Mucosa of rectum (tissue), 2 donors: Measurements from ENCODE around the gene RNF182.

Experiments
- H3K27ac ChIP-seq, 2 donors: one replicate each; pipeline ENCODE4 v1.7.0; 2013; ENCODE audit warnings: inconsistent platforms in 2 of 2, low read depth in 2 of 2, low read length in 2 of 2
- H3K27me3 ChIP-seq, 2 donors: one replicate each; pipeline ENCODE4 v1.7.0; 2013; ENCODE audit warnings: low read length in 2 of 2; ENCODE audit not compliant: control insufficient read depth in 2 of 2, insufficient read depth in 2 of 2
- H3K36me3 ChIP-seq, 2 donors: one replicate each; pipeline ENCODE4 v1.7.0; 2013; ENCODE audit warnings: low read length in 2 of 2; ENCODE audit not compliant: control insufficient read depth in 2 of 2, insufficient read depth in 2 of 2
- H3K4me1 ChIP-seq, 2 donors: one replicate each; pipeline ENCODE4 v1.7.0; 2013; ENCODE audit warnings: low read length in 2 of 2, mild to moderate bottlenecking in 1 of 2; ENCODE audit not compliant: control insufficient read depth in 2 of 2, insufficient read depth in 2 of 2
- H3K4me3 ChIP-seq, 2 donors: one replicate each; pipeline ENCODE4 v1.7.0; 2013; ENCODE audit warnings: low read length in 2 of 2
- H3K9ac ChIP-seq, 2 donors: one replicate each; pipeline ENCODE4 v1.7.0; 2013; ENCODE audit warnings: low read length in 2 of 2, low read depth in 1 of 2, mild to moderate bottlenecking in 1 of 2
- H3K9me3 ChIP-seq, 2 donors: one replicate each; pipeline ENCODE4 v1.7.0; 2013; ENCODE audit warnings: low read length in 2 of 2; ENCODE audit not compliant: control insufficient read depth in 2 of 2
- donor health status: healthy.
- donor health status: Normal muscosa, but diverticular disease.

Gene RNF182

DNA sequence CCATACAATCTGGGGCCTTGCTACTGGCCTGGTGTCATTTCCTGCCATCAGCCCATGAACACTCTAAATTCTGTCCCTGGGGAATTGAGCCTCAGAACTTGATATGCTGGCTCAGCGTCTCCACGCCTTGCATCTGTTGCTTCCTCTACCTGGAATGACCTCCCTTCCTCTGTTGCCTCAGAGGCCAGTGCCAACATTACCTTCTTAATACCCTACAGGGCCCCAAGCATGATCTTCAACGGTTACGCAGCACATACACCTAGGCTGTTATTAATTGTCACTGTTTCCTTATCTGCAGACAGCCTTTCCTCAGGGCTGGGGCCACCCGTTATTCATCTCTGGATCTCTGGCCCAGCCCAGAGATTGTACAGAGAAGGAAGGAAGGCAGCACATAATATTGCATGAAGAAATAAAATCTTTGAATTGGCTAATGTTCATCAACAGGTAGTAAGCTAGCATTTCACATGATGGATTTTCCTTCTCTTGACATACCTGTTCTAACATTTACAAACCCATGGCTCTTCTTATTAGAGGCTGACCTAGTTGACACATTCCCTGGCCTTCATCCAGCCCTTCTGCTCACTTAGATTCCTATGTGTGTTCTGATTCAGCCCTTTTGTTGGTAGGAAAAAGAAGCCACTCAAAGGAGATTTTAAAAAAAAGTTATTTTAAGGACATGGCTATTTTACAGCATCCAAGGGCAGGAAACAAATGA is 8.4 kb upstream of the RNF182 start:
- no peak overlapping the region for H3K27ac ChIP-seq

DNA sequence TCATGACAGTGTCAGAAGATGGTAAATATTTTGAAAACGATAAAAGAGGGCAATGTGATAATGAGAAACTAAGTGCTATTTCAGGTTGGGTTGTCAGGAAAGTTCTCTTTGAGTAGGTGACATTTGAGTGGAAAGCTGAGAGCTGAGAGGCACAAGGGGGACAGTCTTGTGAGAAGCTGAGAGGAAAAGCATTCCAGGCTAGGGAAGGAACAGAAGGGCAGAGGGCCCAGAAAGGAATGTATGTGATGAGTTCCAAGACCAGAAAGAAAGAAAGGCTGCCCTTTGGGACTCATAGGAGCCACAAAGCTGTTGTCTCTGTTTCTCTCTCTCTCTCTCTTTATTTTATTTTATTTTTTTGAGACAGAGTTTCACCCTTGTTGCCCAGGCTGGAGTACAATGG is 7.6 kb upstream of the RNF182 start:
- H3K36me3 ChIP-seq: no peaks in the 10 kb centered on the region
- H3K9me3 ChIP-seq: no peaks in the 10 kb centered on the region
- no peak overlapping the region for H3K27ac ChIP-seq
- no peak overlapping the region for H3K4me3 ChIP-seq
- H3K27me3 ChIP-seq: peaks cover 7 to 36% of the 10 kb centered on the region in 2 donors
- no peaks in the 10 kb centered on the region for H3K4me1 ChIP-seq
- H3K9ac ChIP-seq: no peak overlapping the region

More for the DNA sequence above, 8.4 kb upstream of the RNF182 start:
- Histone ChIP-seq H3K36me3 (no peaks in the 10 kb centered on the region), H3K27me3 (peaks cover 7 to 36% of the 10 kb centered on the region in 2 donors), H3K9ac (no peak overlapping the region), H3K9me3 (no peaks in the 10 kb centered on the region), H3K4me1 (no peaks in the 10 kb centered on the region), H3K4me3 (no peak overlapping the region)

GRCh38 chr6:13918686-13919250 is 6.0 kb upstream of the RNF182 start:
- Histone ChIP-seq H3K27me3 (peaks cover 17 to 38% of the 10 kb centered on the region in 2 donors), H3K4me1 (no peaks in the 10 kb centered on the region), H3K4me3 (no peak overlapping the region), H3K36me3 (no peaks in the 10 kb centered on the region), H3K9me3 (no peaks in the 10 kb centered on the region), H3K27ac (no peak overlapping the region), H3K9ac (no peak overlapping the region)

DNA sequence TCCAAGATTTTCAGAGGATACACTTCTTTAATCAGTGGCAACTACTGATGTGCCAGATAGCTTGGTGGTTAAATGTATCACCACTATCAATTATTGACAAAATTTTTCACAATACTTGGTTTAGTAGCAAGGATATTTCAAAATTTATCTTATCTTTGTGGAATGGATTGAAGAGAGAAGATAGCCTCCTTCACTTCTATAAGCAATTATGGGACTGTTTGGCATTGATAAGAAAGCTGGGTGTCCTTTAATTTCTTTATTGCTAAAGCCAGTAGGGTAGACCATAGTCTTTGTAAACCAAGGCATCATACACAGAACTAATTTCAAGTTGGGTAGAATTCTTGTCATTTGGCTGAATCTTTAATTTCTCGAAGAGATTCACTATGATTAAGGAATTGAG is 4.9 kb upstream of the RNF182 start:
- no peak overlapping the region for H3K27ac ChIP-seq
- H3K9me3 ChIP-seq: no peaks in the 10 kb centered on the region
- peaks cover 0 to 3% of the 10 kb centered on the region in 2 donors for H3K4me1 ChIP-seq
- no peaks in the 10 kb centered on the region for H3K36me3 ChIP-seq
- no peak overlapping the region for H3K4me3 ChIP-seq
- no peak overlapping the region for H3K9ac ChIP-seq
- H3K27me3 ChIP-seq: peaks cover 25 to 41% of the 10 kb centered on the region in 2 donors

GRCh38 chr6:13920552-13920951 is 4.2 kb upstream of the RNF182 start:
- Histone ChIP-seq H3K36me3 (no peaks in the 10 kb centered on the region), H3K27ac (no peak overlapping the region), H3K4me1 (peaks cover 3 to 9% of the 10 kb centered on the region in 2 donors), H3K27me3 (peaks cover 31 to 44% of the 10 kb centered on the region in 2 donors), H3K4me3 (no peak overlapping the region), H3K9ac (no peak overlapping the region), H3K9me3 (no peaks in the 10 kb centered on the region)

DNA sequence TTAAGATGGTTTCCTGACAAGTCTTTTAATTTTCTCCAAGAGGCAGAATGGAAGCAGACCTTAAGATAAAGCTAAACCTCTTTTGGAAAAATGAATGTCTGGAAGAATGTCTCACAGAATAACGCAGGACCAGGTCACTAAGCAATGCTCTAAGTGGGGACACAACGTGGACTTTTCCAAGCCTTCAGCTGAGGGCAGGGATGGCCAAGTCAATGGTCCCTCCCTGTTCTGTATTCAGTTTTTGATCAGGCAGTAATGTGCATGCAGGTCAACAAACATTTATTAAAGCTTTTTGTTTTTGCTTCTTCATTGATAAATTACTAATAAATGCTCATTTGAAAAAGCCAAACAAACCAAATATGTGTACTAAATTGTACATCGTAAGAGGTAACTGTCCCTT is 2.0 kb upstream of the RNF182 start:
- Histone ChIP-seq H3K4me3 (no peak overlapping the region), H3K27me3 (peaks cover 48 to 65% of the 10 kb centered on the region in 2 donors), H3K4me1 (peaks cover 3 to 10% of the 10 kb centered on the region in 2 donors), H3K9ac (no peak overlapping the region), H3K36me3 (no peaks in the 10 kb centered on the region), H3K27ac (no peak overlapping the region), H3K9me3 (peaks cover 0 to 6% of the 10 kb centered on the region in 2 donors)

GRCh38 chr6:13923527-13924145 is 1.1 kb upstream of the RNF182 start:
- H3K36me3 ChIP-seq: no peaks in the 10 kb centered on the region
- H3K4me1 ChIP-seq: peaks cover 3 to 10% of the 10 kb centered on the region in 2 donors
- H3K9me3 ChIP-seq: peaks cover 0 to 6% of the 10 kb centered on the region in 2 donors
- peaks cover 46 to 64% of the 10 kb centered on the region in 2 donors for H3K27me3 ChIP-seq
- no peak overlapping the region for H3K9ac ChIP-seq
- H3K27ac ChIP-seq: no peak overlapping the region
- no peak overlapping the region for H3K4me3 ChIP-seq

GRCh38 chr6:13924146-13924948 is 405 bp upstream of the RNF182 start:
- Histone ChIP-seq H3K36me3 (no peaks in the 10 kb centered on the region), H3K27me3 (peaks cover 46 to 69% of the 10 kb centered on the region in 2 donors), H3K4me1 (peaks cover 3 to 10% of the 10 kb centered on the region in 2 donors), H3K9ac (no peak overlapping the region), H3K27ac (no peak overlapping the region), H3K9me3 (peaks cover 0 to 6% of the 10 kb centered on the region in 2 donors), H3K4me3 (peak overlapping the region in 1 of 2 donors; percentile 48)

DNA sequence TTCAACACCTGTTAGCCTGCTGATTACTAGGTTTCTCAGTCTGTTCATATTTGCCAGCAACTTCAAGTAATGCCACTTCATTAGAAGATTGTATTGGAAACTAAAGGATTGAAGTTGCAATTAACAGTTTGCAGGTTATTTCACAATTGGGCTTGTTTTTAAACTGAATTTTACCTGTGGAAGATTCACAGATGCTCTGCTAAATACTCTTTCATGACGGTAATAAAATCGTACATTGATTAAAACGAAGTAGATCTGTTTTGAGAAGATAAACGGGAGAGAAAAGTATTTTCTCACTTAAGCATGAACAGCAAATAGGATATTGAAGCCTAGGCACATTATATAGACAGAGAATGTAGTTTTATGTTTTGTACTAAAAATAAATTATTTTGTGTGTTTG is 1.6 kb downstream of the RNF182 start:
- no peak overlapping the region for H3K27ac ChIP-seq
- H3K4me1 ChIP-seq: peaks cover 3 to 10% of the 10 kb centered on the region in 2 donors
- H3K27me3 ChIP-seq: peaks cover 55 to 73% of the 10 kb centered on the region in 2 donors
- H3K4me3 ChIP-seq: no peak overlapping the region
- H3K9me3 ChIP-seq: peaks cover 0 to 6% of the 10 kb centered on the region in 2 donors
- no peaks in the 10 kb centered on the region for H3K36me3 ChIP-seq
- no peak overlapping the region for H3K9ac ChIP-seq
